GM12891 (cell line): Measurements from ENCODE around the gene ZNF446.

ENCODE experiments used
- POLR2A ChIP-seq: IDR thresholded peaks from 2 replicates; pipeline ENCODE4 v1.6.1; 2011; ENCODE audit warnings: low read depth, low read length, control low read depth
- POLR2AphosphoS5 ChIP-seq: IDR thresholded peaks from 2 replicates; pipeline ENCODE4 v1.6.1; 2011; ENCODE audit warnings: low read depth, low read length, control low read depth
- POU2F2 ChIP-seq: IDR thresholded peaks from 2 replicates; pipeline ENCODE4 v1.6.1; 2011; ENCODE audit warnings: low read depth, mild to moderate bottlenecking, control low read depth, low read length, moderate library complexity

DNA sequence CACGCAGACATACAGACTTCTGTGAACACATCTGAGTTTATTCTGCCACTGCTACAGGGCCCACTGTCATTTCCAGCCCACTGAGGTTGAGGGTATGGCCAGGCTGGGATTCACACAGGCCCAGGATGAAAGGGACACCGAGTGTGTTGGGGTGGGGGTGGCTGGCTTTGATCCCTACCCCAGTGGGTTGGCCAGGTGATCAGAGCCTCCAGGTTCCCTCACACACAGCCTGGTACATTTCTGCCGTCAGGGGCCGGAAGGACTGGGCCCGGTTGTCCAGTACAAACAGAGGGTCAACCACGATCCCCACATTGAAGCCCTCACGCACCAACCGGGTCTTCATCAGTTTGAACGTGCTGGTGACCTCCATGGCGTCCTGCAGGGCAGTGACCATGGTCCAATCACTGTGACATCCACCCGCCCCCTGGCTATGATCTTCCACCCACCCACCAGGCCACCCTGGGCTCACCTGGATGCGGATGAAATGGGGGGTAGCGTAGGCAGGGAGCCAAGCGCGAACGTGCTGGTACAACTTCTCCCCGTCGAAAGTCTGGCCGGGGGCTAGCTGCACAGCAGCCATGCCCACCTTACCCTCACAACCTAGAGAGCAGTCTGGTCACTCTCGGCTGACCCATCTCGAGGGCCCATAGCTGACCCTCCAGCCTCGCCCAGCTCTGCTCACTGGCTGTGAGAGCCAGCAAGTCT, 22.3 kb downstream of the ZNF446 start:
- TF ChIP-seq POLR2A (no peak), POLR2AphosphoS5 (no peak), POU2F2 (no peak)
